Uterus (tissue), 4 donors: ENCODE measurements around the gene VPS35L. TPM values are rescaled to one million over a fixed set of nuclear protein-coding genes. Genes with fewer than 3 reads are reported as not detected.

Experiments
- DNase-seq, 2 donors: peaks; one replicate each; pipeline ENCODE4 v3.0.0-alpha.2; 2019 to 2020
- H3K27ac ChIP-seq, 2 donors: fragments of 200-600 bp; sonication (generic); 1 replicate in 1 of 2; 2 replicates in 1 of 2; pipeline ENCODE4 v1.5.1; 2016 to 2018
- H3K27me3 ChIP-seq, 2 donors: fragments of 200-600 bp; sonication (generic); one replicate each; pipeline ENCODE4 v1.5.1; 2018 to 2019; ENCODE audit warnings: control low read depth in 1 of 2
- H3K36me3 ChIP-seq, 2 donors: fragments of 200-600 bp; sonication (generic); one replicate each; pipeline ENCODE4 v1.5.1; 2019; ENCODE audit warnings: control low read depth in 1 of 2
- H3K4me1 ChIP-seq, 2 donors: fragments of 200-600 bp; sonication (generic); one replicate each; pipeline ENCODE4 v1.5.1; 2018 to 2019; ENCODE audit warnings: control low read depth in 1 of 2
- H3K4me3 ChIP-seq, 2 donors: fragments of 200-600 bp; sonication (generic); 1 replicate in 1 of 2; 2 replicates in 1 of 2; pipeline ENCODE4 v1.5.1; 2018 to 2019; ENCODE audit warnings: mild to moderate bottlenecking in 1 of 2
- H3K9me3 ChIP-seq, 2 donors: fragments of 200-600 bp; sonication (generic); one replicate each; pipeline ENCODE4 v1.5.1; 2019; ENCODE audit warnings: control low read depth in 1 of 2
- CTCF ChIP-seq, 4 experiments: fragments of 200-600 bp in 2 of 4; fragments of 450-650 bp in 2 of 4; sonication (generic) in 2 of 4; IDR thresholded peaks; one replicate each; pipeline ENCODE4 v1.5.1; 2016 to 2019; ENCODE audit warnings: antibody characterized with exemption in 4 of 4, mild to moderate bottlenecking in 2 of 4, moderate library complexity in 1 of 4
- POLR2A ChIP-seq, 2 donors: fragments of 450-650 bp; IDR thresholded peaks; one replicate each; pipeline ENCODE4 v1.6.1; 2016; ENCODE audit warnings: antibody characterized with exemption in 2 of 2, mild to moderate bottlenecking in 1 of 2, moderate library complexity in 1 of 2
- intact Hi-C: fragments of 100-400 bp; cut with DNase I; formaldehyde crosslinking; loops from one replicate; pipeline ENCODE4 v1.15.1; 2023; ENCODE audit warnings: low total_unique reads
- total RNA-seq, 4 donors: library from RNA; depleted of rRNA in 3 of 4; stranded (reverse); fragments of >200 nt in 3 of 4; gene quantifications; one replicate each; pipeline versions ENCODE4 v1.1.0 to v1.2.4, GENCODE V29; 2014 to 2023
- donor health status: DM: yes; HTN: yes; CAD: no.

Gene VPS35L
- total RNA-seq, 4 donors from 2014 or later = 34.8 to 110 (median 88.2) TPM

- intact Hi-C loops = no loop called here
- Histone ChIP-seq H3K27ac (peak overlapping the region in 1 of 2 donors; percentile 45), H3K9me3 (no peaks in the 10 kb centered on the region)
Measured at GRCh38 chr16:19749571-19750080, 194.1 kb downstream of the VPS35L start.

More at GRCh38 chr16:19749571-19750080, 194.1 kb downstream of the VPS35L start:
- no peak for DNase-seq
- H3K36me3 ChIP-seq = no peaks in the 10 kb centered on the region
- H3K4me3 ChIP-seq = no peak overlapping the region
- TF ChIP-seq POLR2A (IDR thresholded peaks at IDR 0.05) = no peak
- TF ChIP-seq CTCF (IDR thresholded peaks at IDR 0.05) = no peak
- no peaks in the 10 kb centered on the region for H3K4me1 ChIP-seq
- H3K27me3 ChIP-seq = no peaks in the 10 kb centered on the region

Other genes starting within 250 kb of the VPS35L start
- gene TMC5, start 137.8 kb upstream of the VPS35L start, total RNA-seq = 1 to 10 TPM in 1 of 4 donors, under 1 TPM in 1, not detected in 2; under 0.01 to 2.7 TPM
- 10 to 100 TPM; 12.9 to 43.9 (median 35.6) TPM for gene GDE1, start 33.6 kb upstream of the VPS35L start, total RNA-seq
- gene CCP110, start 31.8 kb upstream of the VPS35L start, total RNA-seq = 10 to 100 TPM in 3 of 4 donors, 1 to 10 TPM in 1; 5.1 to 52.7 (median 24.5) TPM
- gene KNOP1, start 162.5 kb downstream of the VPS35L start, total RNA-seq = 10 to 100 TPM in 2 of 4 donors, 1 to 10 TPM in 2; 1.5 to 20.5 (median 9.4) TPM
- 10 to 100 TPM; 14.7 to 27.2 (median 21.1) TPM for gene IQCK, start 162.6 kb downstream of the VPS35L start, total RNA-seq